OCI-LY1 (cell line): ENCODE results near the gene LMX1A.

Experiments
- H2AFZ ChIP-seq: fragments of 200-600 bp; sonication (generic), shearing (Covaris generic); 2 replicates; pipeline ENCODE4 v1.6.0; 2014; ENCODE audit warnings: antibody characterized with exemption, mild to moderate bottlenecking, low read length
- H3F3A ChIP-seq: fragments of 200-600 bp; sonication (generic), shearing (Covaris generic); 2 replicates; pipeline ENCODE4 v1.6.0; 2014; ENCODE audit warnings: mild to moderate bottlenecking, antibody characterized with exemption, low read length, moderate library complexity; ENCODE audit not compliant: insufficient read depth
- H3K27ac ChIP-seq: fragments of 200-600 bp; sonication (generic); 2 replicates; pipeline ENCODE4 v1.5.1; 2014; ENCODE audit warnings: low read length, mixed run types, mild to moderate bottlenecking, low read depth; ENCODE audit not compliant: poor library complexity, severe bottlenecking
- H3K27me3 ChIP-seq: fragments of 200-600 bp; sonication (generic); 2 replicates; pipeline ENCODE4 v1.6.0; 2014; ENCODE audit warnings: antibody characterized with exemption, mild to moderate bottlenecking, low read length, moderate library complexity; ENCODE audit not compliant: insufficient read depth
- H3K36me3 ChIP-seq: fragments of 200-600 bp; sonication (generic); 2 replicates; pipeline ENCODE4 v1.6.1; 2014; ENCODE audit warnings: mild to moderate bottlenecking, antibody characterized with exemption, low read length, moderate library complexity, mixed read lengths; ENCODE audit not compliant: insufficient read depth
- H3K4me1 ChIP-seq: fragments of 200-600 bp; sonication (generic); 2 replicates; pipeline ENCODE4 v1.5.1; 2014; ENCODE audit warnings: mild to moderate bottlenecking, low read length, moderate library complexity; ENCODE audit not compliant: insufficient read depth, severe bottlenecking
- H3K4me2 ChIP-seq: fragments of 200-600 bp; sonication (generic), shearing (Covaris generic); 2 replicates; pipeline ENCODE4 v1.6.1; 2014; ENCODE audit warnings: low read length
- H3K4me3 ChIP-seq: fragments of 200-600 bp; sonication (generic); 2 replicates; pipeline ENCODE4 v1.5.1; 2014; ENCODE audit warnings: low read length, low read depth, mild to moderate bottlenecking, mixed read lengths; ENCODE audit not compliant: poor library complexity, severe bottlenecking
- H3K79me2 ChIP-seq: fragments of 200-600 bp; shearing (Covaris generic); 2 replicates; pipeline ENCODE4 v1.6.1; 2016; ENCODE audit warnings: mixed run types, low read length, mixed read lengths; ENCODE audit not compliant: insufficient read depth
- H3K9ac ChIP-seq: fragments of 200-600 bp; sonication (generic), shearing (Covaris generic); 2 replicates; pipeline ENCODE4 v1.6.1; 2014; ENCODE audit warnings: mild to moderate bottlenecking, low read length, mixed read lengths
- H3K9me2 ChIP-seq: fragments of 200-600 bp; sonication (generic), shearing (Covaris generic); 2 replicates; pipeline ENCODE4 v1.6.1; 2014; ENCODE audit warnings: low read depth, mild to moderate bottlenecking, low read length, mixed read lengths
- H3K9me3 ChIP-seq: fragments of 200-600 bp; shearing (Covaris generic); 2 replicates; pipeline ENCODE4 v1.6.1; 2014; ENCODE audit warnings: low read length, mixed read lengths
- H4K20me1 ChIP-seq: fragments of 200-600 bp; sonication (generic), shearing (Covaris generic); 2 replicates; pipeline ENCODE4 v1.6.0; 2016; ENCODE audit warnings: mild to moderate bottlenecking, low read length; ENCODE audit not compliant: insufficient read depth
- EZH2 ChIP-seq: fragments of 200-600 bp; sonication (generic), shearing (Covaris generic); IDR thresholded peaks from 2 replicates; pipeline ENCODE4 v1.8.0; 2017; ENCODE audit warnings: borderline replicate concordance, mixed run types, mild to moderate bottlenecking, antibody characterized with exemption, low read length, moderate library complexity, mixed read lengths
- TF ChIP-seq, protein P1 (sequence below): fragments of 200-600 bp; sonication (generic), shearing (Covaris generic); IDR thresholded peaks from 2 replicates; pipeline ENCODE4 v1.5.1; 2017; ENCODE audit warnings: mild to moderate bottlenecking, antibody characterized with exemption, low read length, moderate library complexity, mixed read lengths

LMX1A gene

DNA sequence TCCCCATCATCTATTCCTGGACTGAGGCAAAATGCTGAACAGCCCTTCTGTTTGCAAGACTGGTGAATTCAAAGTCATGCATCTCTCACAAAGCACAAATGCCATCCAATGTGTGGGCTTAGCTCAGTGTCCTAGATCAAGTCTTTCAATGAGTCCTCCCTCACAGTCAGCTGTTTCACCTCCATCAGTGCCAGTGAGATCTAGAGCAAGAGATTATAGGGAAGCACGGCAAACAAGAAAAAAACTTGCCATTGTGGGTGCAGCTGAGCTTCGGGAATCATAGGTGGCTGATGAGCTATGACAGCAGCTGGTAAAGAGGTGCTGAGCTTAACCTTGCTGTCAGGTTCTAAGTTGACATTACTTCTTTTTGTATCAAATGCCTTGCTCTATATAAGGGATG, 130.2 kb downstream of the LMX1A start:
- Histone ChIP-seq H3K9me3 (no peaks in the 10 kb centered on the region), H3K27me3 (no peaks in the 10 kb centered on the region), H4K20me1 (no peaks in the 10 kb centered on the region), H3K79me2 (no peaks in the 10 kb centered on the region), H3K9ac (no peak overlapping the region), H3K4me2 (no peak overlapping the region), H2AFZ (no peak overlapping the region), H3K4me3 (no peak overlapping the region), H3K36me3 (no peaks in the 10 kb centered on the region), H3F3A (no peaks in the 10 kb centered on the region), H3K4me1 (no peaks in the 10 kb centered on the region), H3K27ac (no peak overlapping the region), H3K9me2 (no peaks in the 10 kb centered on the region)
- TF ChIP-seq, protein P1, sequence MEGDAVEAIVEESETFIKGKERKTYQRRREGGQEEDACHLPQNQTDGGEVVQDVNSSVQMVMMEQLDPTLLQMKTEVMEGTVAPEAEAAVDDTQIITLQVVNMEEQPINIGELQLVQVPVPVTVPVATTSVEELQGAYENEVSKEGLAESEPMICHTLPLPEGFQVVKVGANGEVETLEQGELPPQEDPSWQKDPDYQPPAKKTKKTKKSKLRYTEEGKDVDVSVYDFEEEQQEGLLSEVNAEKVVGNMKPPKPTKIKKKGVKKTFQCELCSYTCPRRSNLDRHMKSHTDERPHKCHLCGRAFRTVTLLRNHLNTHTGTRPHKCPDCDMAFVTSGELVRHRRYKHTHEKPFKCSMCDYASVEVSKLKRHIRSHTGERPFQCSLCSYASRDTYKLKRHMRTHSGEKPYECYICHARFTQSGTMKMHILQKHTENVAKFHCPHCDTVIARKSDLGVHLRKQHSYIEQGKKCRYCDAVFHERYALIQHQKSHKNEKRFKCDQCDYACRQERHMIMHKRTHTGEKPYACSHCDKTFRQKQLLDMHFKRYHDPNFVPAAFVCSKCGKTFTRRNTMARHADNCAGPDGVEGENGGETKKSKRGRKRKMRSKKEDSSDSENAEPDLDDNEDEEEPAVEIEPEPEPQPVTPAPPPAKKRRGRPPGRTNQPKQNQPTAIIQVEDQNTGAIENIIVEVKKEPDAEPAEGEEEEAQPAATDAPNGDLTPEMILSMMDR: no peak
- no peak for TF ChIP-seq EZH2

DNA sequence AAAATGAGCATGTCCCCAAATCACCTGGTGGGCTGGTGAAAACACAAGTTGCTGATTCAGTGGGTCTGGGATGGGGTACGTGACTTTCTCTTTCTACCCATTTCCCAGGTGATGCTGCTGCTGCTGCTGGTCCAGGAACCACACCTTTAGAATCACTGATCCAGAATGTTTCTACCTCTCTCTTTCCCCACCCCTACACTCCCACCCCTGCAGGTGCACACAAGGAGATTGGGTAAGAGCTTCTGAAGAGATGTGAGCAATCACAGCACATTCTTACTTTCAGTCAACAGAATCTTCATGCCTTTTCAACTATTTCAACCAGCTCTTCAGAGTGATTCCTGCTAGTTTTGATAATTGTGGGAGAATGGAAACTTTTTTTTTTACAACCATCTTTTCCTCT, 130.9 kb downstream of the LMX1A start:
- no peaks in the 10 kb centered on the region for H3K36me3 ChIP-seq
- H3K9me2 ChIP-seq: no peaks in the 10 kb centered on the region
- H3K79me2 ChIP-seq: no peaks in the 10 kb centered on the region
- H3K4me2 ChIP-seq: no peak overlapping the region
- H4K20me1 ChIP-seq: no peaks in the 10 kb centered on the region
- no peaks in the 10 kb centered on the region for H3K27me3 ChIP-seq
- no peak overlapping the region for H3K9ac ChIP-seq
- no peak overlapping the region for H3K27ac ChIP-seq
- TF ChIP-seq, protein P1: no peak
- TF ChIP-seq EZH2: no peak
- no peak overlapping the region for H3K4me3 ChIP-seq
- H2AFZ ChIP-seq: no peak overlapping the region
- no peaks in the 10 kb centered on the region for H3K9me3 ChIP-seq
- no peaks in the 10 kb centered on the region for H3F3A ChIP-seq
- no peaks in the 10 kb centered on the region for H3K4me1 ChIP-seq

DNA sequence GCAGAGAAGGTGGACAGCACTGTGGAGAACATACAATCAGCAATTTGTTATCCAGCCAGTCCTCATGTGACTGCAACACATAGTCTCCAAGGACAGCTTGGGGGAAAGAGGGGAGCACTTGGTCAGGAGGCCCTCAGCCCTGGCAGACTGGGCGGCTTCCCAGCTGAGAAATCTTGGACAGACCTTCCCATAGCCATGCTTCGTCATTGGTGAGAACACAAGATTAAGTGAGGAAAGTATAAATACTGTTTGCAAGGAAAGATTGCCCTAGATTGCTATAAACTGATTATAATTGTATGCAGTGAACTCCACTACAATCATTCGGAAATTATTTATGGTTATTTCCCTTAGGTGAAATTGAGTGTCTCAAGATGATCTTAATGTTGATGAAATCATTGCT, 131.5 kb downstream of the LMX1A start:
- Histone ChIP-seq H3K9ac (no peak overlapping the region), H3K36me3 (no peaks in the 10 kb centered on the region), H3K9me2 (no peaks in the 10 kb centered on the region), H3K27me3 (no peaks in the 10 kb centered on the region), H3K9me3 (no peaks in the 10 kb centered on the region), H2AFZ (no peak overlapping the region), H3K4me3 (no peak overlapping the region), H3F3A (no peaks in the 10 kb centered on the region), H3K4me2 (no peak overlapping the region), H4K20me1 (no peaks in the 10 kb centered on the region), H3K27ac (no peak overlapping the region), H3K4me1 (no peaks in the 10 kb centered on the region), H3K79me2 (no peaks in the 10 kb centered on the region)
- TF ChIP-seq, protein P1: no peak
- no peak for TF ChIP-seq EZH2
